PFSK-1 (cell line): ENCODE data around the gene TRDN.

Source experiments
- FOXP2 ChIP-seq: optimal IDR thresholded peaks from 2 replicates; pipeline ENCODE3; 2011; ENCODE audit warnings: borderline replicate concordance, control low read depth, inconsistent platforms; ENCODE audit not compliant: insufficient read depth; ENCODE audit errors: extremely low read length, extremely low read depth
- POLR2AphosphoS5 ChIP-seq: IDR thresholded peaks from 2 replicates; pipeline ENCODE4 v1.6.1; 2012; ENCODE audit warnings: low read depth, mild to moderate bottlenecking, control low read depth, low read length, moderate library complexity
- REST ChIP-seq, 2 experiments: IDR thresholded peaks; 2 replicates each; pipeline versions ENCODE4 v1.6.1 to v1.8.0; 2011 to 2012; ENCODE audit warnings: low read depth in 2 of 2, low read length in 2 of 2, control low read depth in 1 of 2, inconsistent platforms in 1 of 2, mild to moderate bottlenecking in 1 of 2, moderate library complexity in 1 of 2; ENCODE audit not compliant: insufficient read depth in 1 of 2
- SIN3A ChIP-seq: IDR thresholded peaks from 2 replicates; pipeline ENCODE4 v1.6.1; 2012; ENCODE audit warnings: mild to moderate bottlenecking, low read length, moderate library complexity, borderline replicate concordance; ENCODE audit not compliant: insufficient read depth
- TAF1 ChIP-seq: IDR thresholded peaks from 2 replicates; pipeline ENCODE4 v1.6.1; 2012; ENCODE audit warnings: low read length, control low read depth, borderline replicate concordance; ENCODE audit not compliant: insufficient read depth

TRDN gene

GRCh38 chr6:123462152-123462551 lies 174.6 kb downstream of the TRDN start:
- no peak for TF ChIP-seq SIN3A
- TF ChIP-seq REST (IDR thresholded peaks at IDR 0.05; ENCODE audit: insufficient read depth in 1 of 2, low read depth in 2 of 2, low read length in 2 of 2) = no peak
- no peak for TF ChIP-seq FOXP2
- no peak for TF ChIP-seq TAF1
- TF ChIP-seq POLR2AphosphoS5 = no peak

- TF ChIP-seq REST (IDR thresholded peaks at IDR 0.05; ENCODE audit: insufficient read depth in 1 of 2, low read depth in 2 of 2, low read length in 2 of 2) = no peak
- no peak for TF ChIP-seq POLR2AphosphoS5
- no peak for TF ChIP-seq TAF1
- no peak for TF ChIP-seq SIN3A
- TF ChIP-seq FOXP2 = no peak
Observed at GRCh38 chr6:123458218-123458617, 178.5 kb downstream of the TRDN start.

- TF ChIP-seq SIN3A (no peak), REST (IDR thresholded peaks at IDR 0.05; ENCODE audit: insufficient read depth in 1 of 2, low read depth in 2 of 2, low read length in 2 of 2) (no peak), FOXP2 (no peak), POLR2AphosphoS5 (no peak), TAF1 (no peak)
Observed at GRCh38 chr6:123456836-123457235, 179.9 kb downstream of the TRDN start.

- TF ChIP-seq TAF1 (no peak), POLR2AphosphoS5 (no peak), FOXP2 (no peak), SIN3A (no peak), REST (IDR thresholded peaks at IDR 0.05; ENCODE audit: insufficient read depth in 1 of 2, low read depth in 2 of 2, low read length in 2 of 2) (no peak)
Observed at GRCh38 chr6:123454448-123454847, 182.3 kb downstream of the TRDN start.

- TF ChIP-seq POLR2AphosphoS5 = no peak
- TF ChIP-seq REST (IDR thresholded peaks at IDR 0.05; ENCODE audit: insufficient read depth in 1 of 2, low read depth in 2 of 2, low read length in 2 of 2) = no peak
- no peak for TF ChIP-seq FOXP2
- TF ChIP-seq TAF1 = no peak
- TF ChIP-seq SIN3A = no peak
Observed at GRCh38 chr6:123448306-123448884, 188.4 kb downstream of the TRDN start.
